ENCODE results near the gene PDE3A. TPM values are rescaled to one million over a fixed set of nuclear protein-coding genes. Genes with fewer than 3 reads are reported as not detected.

The PDE3A gene
- total RNA-seq, 1 donor from 2014 or later = 82.6 TPM

DNA sequence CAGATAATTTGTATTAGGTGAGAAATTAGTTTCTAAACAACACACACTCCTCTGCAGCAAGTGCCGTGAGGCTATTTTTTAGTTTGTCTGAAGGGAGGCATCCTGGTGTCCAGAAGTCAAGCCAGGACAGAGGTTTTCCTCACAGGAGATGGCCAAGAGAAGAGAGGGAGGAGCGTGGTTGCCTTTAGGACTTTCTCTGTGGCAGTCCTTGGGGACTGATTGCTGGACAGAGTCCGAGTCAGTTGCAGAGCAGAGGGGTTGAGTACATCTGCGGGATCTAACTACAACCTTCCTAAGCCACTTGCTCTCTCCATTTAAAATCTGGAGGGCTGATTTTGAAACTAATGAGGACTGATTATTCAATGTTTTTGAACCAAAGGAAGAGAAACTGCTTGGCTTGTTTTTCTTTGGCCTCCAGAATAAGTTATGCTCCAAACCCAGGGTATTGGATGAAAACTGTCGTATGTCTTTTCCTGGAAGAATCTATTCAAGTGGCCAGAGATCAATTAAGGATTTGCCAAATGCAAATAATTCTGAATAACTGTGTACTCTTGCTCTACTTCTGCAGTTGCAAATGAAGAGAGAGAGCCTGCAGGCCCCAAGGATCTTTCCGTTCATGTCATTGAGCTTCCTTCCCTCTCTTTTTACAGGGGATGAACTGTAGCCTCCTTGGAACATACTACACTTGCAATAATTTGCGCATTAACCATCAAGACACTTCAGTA, 328.0 kb downstream of the PDE3A start:
- no peak for DNase-seq (ENCODE audit: low spot score)

GRCh38 chr12:20701106-20701505, 332.8 kb downstream of the PDE3A start:
- no peak for DNase-seq (ENCODE audit: low spot score)

- DNase-seq (ENCODE audit: low spot score) = no peak
Measured at GRCh38 chr12:20704860-20705259, 336.5 kb downstream of the PDE3A start.

DNA sequence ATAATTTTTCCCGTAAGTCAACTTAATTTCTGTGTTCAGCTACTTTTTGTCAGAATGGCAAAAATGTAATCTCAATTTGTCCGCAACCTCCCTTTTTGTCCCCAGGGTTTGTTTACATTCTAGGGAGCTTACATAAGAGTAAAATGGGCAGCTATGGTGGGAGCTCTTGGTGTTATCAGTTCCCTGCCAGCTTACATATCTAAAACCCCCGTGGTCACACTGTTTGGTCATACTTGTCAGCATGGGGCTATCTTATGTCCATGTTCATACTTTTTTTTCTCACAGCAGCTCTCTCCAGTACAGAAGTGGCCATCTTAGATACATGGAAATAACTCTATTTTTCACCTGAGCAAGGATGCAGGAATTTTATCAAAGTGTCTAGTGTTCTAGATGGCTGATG, 343.5 kb downstream of the PDE3A start:
- no peak for DNase-seq (ENCODE audit: low spot score)

- no peak for DNase-seq (ENCODE audit: low spot score)
Measured at GRCh38 chr12:20716037-20716436, 347.7 kb downstream of the PDE3A start.

DNA sequence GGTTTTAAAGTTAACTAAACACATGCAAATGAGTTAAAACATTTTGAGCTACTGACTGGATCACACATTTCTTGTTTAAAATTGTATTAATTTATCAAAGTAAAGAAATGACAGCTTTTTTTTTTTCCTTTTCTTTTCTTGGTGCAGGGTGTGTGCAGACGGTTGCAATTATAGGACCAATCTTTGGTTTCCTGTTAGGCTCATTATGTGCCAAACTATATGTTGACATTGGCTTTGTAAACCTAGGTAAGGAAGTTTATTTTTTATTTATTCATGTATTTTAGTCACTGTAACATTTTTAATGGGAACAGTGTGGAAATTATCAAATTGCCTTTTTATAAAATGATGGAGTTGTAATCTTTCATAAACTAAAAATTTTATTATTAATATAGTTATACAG, 348.6 kb downstream of the PDE3A start:
- DNase-seq (ENCODE audit: low spot score) = no peak

DNA sequence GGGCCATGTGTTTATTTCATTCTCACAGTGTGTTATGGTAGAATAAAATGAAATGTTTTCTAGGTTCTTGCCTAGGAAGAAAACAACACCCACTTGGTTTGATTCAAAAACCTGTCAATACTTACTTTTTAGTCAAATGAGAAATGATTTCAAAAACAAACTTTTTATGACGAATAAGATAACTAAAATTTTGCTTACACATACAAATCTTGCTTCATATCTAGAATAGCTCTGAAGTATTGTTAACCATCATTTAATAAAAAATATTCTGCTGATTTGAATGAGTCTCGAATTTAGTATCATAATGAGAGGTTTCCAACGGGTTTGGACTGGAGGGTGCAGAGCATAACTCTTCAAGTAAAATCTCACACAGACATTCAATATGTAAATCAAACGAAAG, 350.0 kb downstream of the PDE3A start:
- DNase-seq (ENCODE audit: low spot score) = no peak

DNA sequence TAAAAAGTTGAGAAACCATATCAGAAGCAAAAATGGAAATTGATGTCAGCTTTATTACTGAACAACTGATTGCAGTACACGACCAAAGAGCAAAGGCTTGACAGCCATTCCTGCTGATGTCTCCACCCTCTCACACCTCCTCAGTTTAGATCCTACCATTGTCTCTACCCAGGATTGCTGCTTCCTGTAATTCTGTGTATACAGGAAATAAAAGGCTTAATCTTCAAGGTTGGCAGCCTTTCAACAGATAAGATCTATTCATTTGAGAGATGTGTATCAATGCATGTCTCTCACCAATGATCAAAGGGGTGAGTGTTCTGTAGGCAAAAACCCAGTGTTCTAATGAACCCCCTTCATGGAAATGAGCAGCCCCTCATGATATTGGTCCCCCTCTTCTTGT, 353.8 kb downstream of the PDE3A start:
- DNase-seq (ENCODE audit: low spot score) = no peak

DNA sequence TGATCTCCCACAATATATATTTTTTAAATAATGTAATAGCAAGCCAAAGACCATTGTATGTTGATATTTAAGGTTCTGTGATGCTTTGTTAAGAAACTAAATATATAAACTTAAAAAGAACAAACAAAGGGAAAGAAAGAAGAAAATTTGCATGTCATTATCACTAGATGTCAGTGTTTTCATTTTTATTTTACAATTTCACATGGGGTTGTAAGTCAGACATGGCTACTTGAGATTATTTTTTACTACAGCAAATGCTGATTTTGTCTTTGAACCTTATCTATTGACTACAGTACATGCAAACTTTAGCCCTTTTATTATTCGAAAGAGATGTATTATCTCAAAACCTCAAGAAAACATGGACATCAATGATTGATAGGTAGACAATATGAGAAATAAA, 362.9 kb downstream of the PDE3A start:
- no peak for DNase-seq (ENCODE audit: low spot score)

Data from umbilical cord (tissue), 2 donors.